Activated B cell treated with CpG ODN at 0.5 μM for 24 hours (primary cell): ENCODE data around the gene PROCR. TPM values are rescaled to one million over a fixed set of nuclear protein-coding genes. Genes with fewer than 3 reads are reported as not detected.

Experiments
- ATAC-seq: fragments of 200-7000 bp; cut with Tn5 transposase; one replicate; pipeline ENCODE4 v1.10.0; 2021; ENCODE audit warnings: low read depth, mild to moderate bottlenecking, moderate library complexity
- CTCF ChIA-PET: fragments of 350-600 bp; sonication (Branson Sonifier 250); formaldehyde crosslinking; loops from one replicate; lab custom pipeline; 2021; ENCODE audit warnings: antibody characterized with exemption; lab: Charles Lee
- POLR2A ChIA-PET: fragments of 350-600 bp; sonication (Branson Sonifier 250); formaldehyde crosslinking; loops from one replicate; lab custom pipeline; 2021; ENCODE audit warnings: antibody characterized with exemption; lab: Charles Lee
- DNase-seq: peaks from one replicate; pipeline ENCODE4 v3.0.0; 2022
- H3K27ac Mint-ChIP-seq: one replicate; pipeline ENCODE4 v1.8.0; 2020; ENCODE audit warnings: mixed read lengths
- H3K27me3 Mint-ChIP-seq: one replicate; pipeline ENCODE4 v1.8.0; 2021; ENCODE audit warnings: mixed read lengths
- H3K36me3 Mint-ChIP-seq: one replicate; pipeline ENCODE4 v1.8.0; 2021; ENCODE audit warnings: low read depth, mixed read lengths
- H3K4me1 Mint-ChIP-seq: one replicate; pipeline ENCODE4 v1.8.0; 2021; ENCODE audit warnings: mixed read lengths
- H3K4me3 Mint-ChIP-seq: one replicate; pipeline ENCODE4 v1.8.0; 2020; ENCODE audit warnings: mild to moderate bottlenecking, mixed read lengths
- H3K9me3 Mint-ChIP-seq: one replicate; pipeline ENCODE4 v1.8.0; 2020; ENCODE audit warnings: mixed read lengths
- intact Hi-C: fragments of 100-400 bp; cut with micrococcal nuclease; formaldehyde crosslinking; loops from one replicate; pipeline ENCODE4 v1.15.1; 2024
- total RNA-seq: library from RNA; stranded (reverse); gene quantifications from 2 replicates; pipeline ENCODE4 v1.2.3, GENCODE V29; 2022
- TF ChIP-seq, protein P1 (sequence below): fragments of 200-600 bp; IDR thresholded peaks from one replicate; pipeline ENCODE4 v1.8.0; 2022; ENCODE audit warnings: antibody characterized with exemption, mild to moderate bottlenecking

The PROCR gene
- 0.22 and 0.40 TPM in 2 replicates for total RNA-seq

- peak; percentile 37 for ATAC-seq
- TF ChIP-seq, protein P1, sequence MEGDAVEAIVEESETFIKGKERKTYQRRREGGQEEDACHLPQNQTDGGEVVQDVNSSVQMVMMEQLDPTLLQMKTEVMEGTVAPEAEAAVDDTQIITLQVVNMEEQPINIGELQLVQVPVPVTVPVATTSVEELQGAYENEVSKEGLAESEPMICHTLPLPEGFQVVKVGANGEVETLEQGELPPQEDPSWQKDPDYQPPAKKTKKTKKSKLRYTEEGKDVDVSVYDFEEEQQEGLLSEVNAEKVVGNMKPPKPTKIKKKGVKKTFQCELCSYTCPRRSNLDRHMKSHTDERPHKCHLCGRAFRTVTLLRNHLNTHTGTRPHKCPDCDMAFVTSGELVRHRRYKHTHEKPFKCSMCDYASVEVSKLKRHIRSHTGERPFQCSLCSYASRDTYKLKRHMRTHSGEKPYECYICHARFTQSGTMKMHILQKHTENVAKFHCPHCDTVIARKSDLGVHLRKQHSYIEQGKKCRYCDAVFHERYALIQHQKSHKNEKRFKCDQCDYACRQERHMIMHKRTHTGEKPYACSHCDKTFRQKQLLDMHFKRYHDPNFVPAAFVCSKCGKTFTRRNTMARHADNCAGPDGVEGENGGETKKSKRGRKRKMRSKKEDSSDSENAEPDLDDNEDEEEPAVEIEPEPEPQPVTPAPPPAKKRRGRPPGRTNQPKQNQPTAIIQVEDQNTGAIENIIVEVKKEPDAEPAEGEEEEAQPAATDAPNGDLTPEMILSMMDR: no peak
- peaks cover 12% of the 10 kb centered on the region for H3K4me1 Mint-ChIP-seq
- ChIA-PET CTCF (no interaction called here), POLR2A (no interaction called here)
- no peaks in the 10 kb centered on the region for H3K9me3 Mint-ChIP-seq
- no peak for DNase-seq
- H3K4me3 Mint-ChIP-seq: peak within 1 kb of the TSS; percentile 66
- intact Hi-C loops: no loop called here
- H3K27ac Mint-ChIP-seq: no peak within 1 kb of the TSS
- H3K36me3 Mint-ChIP-seq: no peaks in the 10 kb centered on the region
- no peaks in the 10 kb centered on the region for H3K27me3 Mint-ChIP-seq
Measured at GRCh38 chr20:35171753-35172433, at the start of gene PROCR. PROCR (plus strand) TSS chr20:35172072; CDS start chr20:35172155, 83 bp downstream.

- Mint-ChIP-seq H3K27ac (no peak overlapping the region), H3K4me1 (no peaks in the 10 kb centered on the region), H3K27me3 (no peaks in the 10 kb centered on the region), H3K9me3 (no peaks in the 10 kb centered on the region), H3K36me3 (peaks cover 90% of the 10 kb centered on the region), H3K4me3 (no peak overlapping the region)
- DNase-seq (no peak), ATAC-seq (no peak)
- TF ChIP-seq, protein P1: no peak
- ChIA-PET CTCF (no interaction called here), POLR2A (no interaction called here)
- intact Hi-C loops: no loop called here
Measured at GRCh38 chr20:35122756-35123405, 49.0 kb upstream of the PROCR start.

- DNase-seq (no peak), ATAC-seq (no peak)
- ChIA-PET CTCF (no interaction called here), POLR2A (interaction anchor here (0.6 kb wide), 1 partner anchor 270 kb away, joined by 3 read pairs; no protein-coding TSS in a partner anchor)
- no peak overlapping the region for H3K27ac Mint-ChIP-seq
- H3K36me3 Mint-ChIP-seq: peaks cover 80% of the 10 kb centered on the region
- no peaks in the 10 kb centered on the region for H3K27me3 Mint-ChIP-seq
- no peak overlapping the region for H3K4me3 Mint-ChIP-seq
- intact Hi-C loops: no loop called here
- TF ChIP-seq, protein P1: no peak
- no peaks in the 10 kb centered on the region for H3K9me3 Mint-ChIP-seq
- H3K4me1 Mint-ChIP-seq: no peaks in the 10 kb centered on the region
Measured at GRCh38 chr20:35125753-35126152, 46.1 kb upstream of the PROCR start.

GRCh38 chr20:35129647-35130069 lies 42.2 kb upstream of the PROCR start:
- ATAC-seq (no peak), DNase-seq (no peak)
- H3K9me3 Mint-ChIP-seq: no peaks in the 10 kb centered on the region
- peaks cover 78% of the 10 kb centered on the region for H3K36me3 Mint-ChIP-seq
- ChIA-PET CTCF (no interaction called here), POLR2A (no interaction called here)
- no peak overlapping the region for H3K27ac Mint-ChIP-seq
- no peaks in the 10 kb centered on the region for H3K27me3 Mint-ChIP-seq
- intact Hi-C loops: no loop called here
- TF ChIP-seq, protein P1: no peak
- H3K4me3 Mint-ChIP-seq: no peak overlapping the region
- no peaks in the 10 kb centered on the region for H3K4me1 Mint-ChIP-seq

DNA sequence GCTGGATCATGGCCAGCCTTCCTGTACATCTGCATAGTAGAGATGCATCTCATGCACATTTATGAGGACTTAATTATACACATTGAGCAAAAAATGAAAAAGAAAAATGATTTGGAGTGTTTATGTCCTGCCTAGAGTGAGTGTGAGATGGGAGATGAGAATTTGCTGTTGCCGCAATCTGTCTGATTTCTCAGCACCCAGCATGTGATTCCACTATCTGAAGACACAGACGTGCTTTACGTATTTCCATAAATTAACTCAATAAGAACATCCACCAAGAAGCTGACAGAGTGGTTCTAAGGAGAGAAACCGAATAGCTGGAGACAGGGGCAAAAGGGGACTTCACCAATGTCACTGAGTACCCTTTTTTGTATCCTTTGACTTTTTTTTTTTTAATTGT lies 39.9 kb upstream of the PROCR start:
- Mint-ChIP-seq H3K27ac (no peak overlapping the region), H3K4me1 (no peaks in the 10 kb centered on the region), H3K36me3 (peaks cover 77% of the 10 kb centered on the region), H3K9me3 (no peaks in the 10 kb centered on the region), H3K27me3 (no peaks in the 10 kb centered on the region), H3K4me3 (no peak overlapping the region)
- POLR2A ChIA-PET: no interaction called here
- TF ChIP-seq, protein P1: no peak
- intact Hi-C loops: no loop called here
- DNase-seq (no peak), ATAC-seq (no peak)
- CTCF ChIA-PET: no interaction called here
